HG03378 (cell line): ENCODE data around the gene AMBRA1.
A peak's percentile ranks its signal among the peaks of the same experiment; 100 is the strongest.

ENCODE experiments used
- ATAC-seq: cut with Tn5 transposase; IDR thresholded peaks from one replicate; pipeline ENCODE4 v1.9.1; 2021; ENCODE audit warnings: mild to moderate bottlenecking, moderate library complexity; ENCODE audit not compliant: unreplicated experiment

AMBRA1 gene

GRCh38 chr11:46359953-46360352, 233.9 kb downstream of the AMBRA1 start:
- no peak for ATAC-seq

GRCh38 chr11:46357483-46357936, 236.3 kb downstream of the AMBRA1 start:
- no peak for ATAC-seq

- ATAC-seq: no peak
Measured at GRCh38 chr11:46356924-46357482, 236.8 kb downstream of the AMBRA1 start.

- ATAC-seq: no peak
Measured at GRCh38 chr11:46353698-46354097, 240.1 kb downstream of the AMBRA1 start.

GRCh38 chr11:46352063-46352841, 241.6 kb downstream of the AMBRA1 start:
- no peak for ATAC-seq

- ATAC-seq: no peak
Measured at GRCh38 chr11:46351606-46352005, 242.2 kb downstream of the AMBRA1 start.

- no peak for ATAC-seq
Measured at GRCh38 chr11:46351148-46351547, 242.7 kb downstream of the AMBRA1 start.

- ATAC-seq: no peak
Measured at GRCh38 chr11:46350695-46351094, 243.1 kb downstream of the AMBRA1 start.

- peak; percentile 34 for ATAC-seq
Measured at GRCh38 chr11:46348566-46349401, 245.0 kb downstream of the AMBRA1 start.

- ATAC-seq: no peak
Measured at GRCh38 chr11:46347637-46348311, 246.0 kb downstream of the AMBRA1 start.

GRCh38 chr11:46346886-46347636, 246.8 kb downstream of the AMBRA1 start, which contains the start of gene DGKZ:
DGKZ (plus strand) TSS chr11:46347463; CDS start chr11:46347660, 197 bp downstream.
- peak; percentile 29 for ATAC-seq
